RWPE2 (cell line): ENCODE results near the gene NOL4L.

Experiments used
- ATAC-seq: fragments of 200-7000 bp; cut with Tn5 transposase; 3 replicates; pipeline ENCODE4 v1.9.1; 2021; ENCODE audit warnings: low read depth
- DNase-seq: peaks from one replicate; pipeline ENCODE4 v3.0.0-alpha.2; 2020; ENCODE audit warnings: low spot score
- H3K27ac ChIP-seq: fragments of 450-650 bp; 2 replicates; pipeline ENCODE4 v1.5.1; 2017; ENCODE audit warnings: mild to moderate bottlenecking; ENCODE audit not compliant: poor library complexity, severe bottlenecking
- H3K27me3 ChIP-seq: fragments of 250-450 bp; sonication (Bioruptor Pico); 2 replicates; pipeline ENCODE4 v1.5.1; 2021; ENCODE audit warnings: mild to moderate bottlenecking, moderate library complexity; ENCODE audit not compliant: insufficient read depth, poor library complexity, severe bottlenecking
- H3K36me3 ChIP-seq: fragments of 250-450 bp; sonication (Bioruptor Pico); 2 replicates; pipeline ENCODE4 v1.5.1; 2020; ENCODE audit warnings: low read depth, mild to moderate bottlenecking, moderate library complexity
- H3K4me1 ChIP-seq: fragments of 250-450 bp; sonication (Bioruptor Pico); 2 replicates; pipeline ENCODE4 v1.5.1; 2021; ENCODE audit warnings: mild to moderate bottlenecking, moderate library complexity; ENCODE audit not compliant: insufficient read depth, poor library complexity, severe bottlenecking
- H3K4me3 ChIP-seq: fragments of 250-450 bp; sonication (Bioruptor Pico); 2 replicates; pipeline ENCODE4 v1.5.1; 2021; ENCODE audit warnings: mild to moderate bottlenecking, moderate library complexity; ENCODE audit not compliant: severe bottlenecking
- H3K9me3 ChIP-seq: fragments of 250-450 bp; sonication (Bioruptor Pico); 2 replicates; pipeline ENCODE4 v1.5.1; 2021; ENCODE audit warnings: mild to moderate bottlenecking, moderate library complexity; ENCODE audit not compliant: severe bottlenecking
- CTCF ChIP-seq: fragments of 450-650 bp; IDR thresholded peaks from one replicate; pipeline ENCODE4 v1.5.1; 2017; ENCODE audit warnings: mild to moderate bottlenecking, moderate library complexity; ENCODE audit not compliant: poor library complexity, severe bottlenecking

NOL4L gene

GRCh38 chr20:32448306-32449056, 136.7 kb downstream of the NOL4L start:
- no peak for TF ChIP-seq CTCF
- Histone ChIP-seq H3K27me3 (no peaks in the 10 kb centered on the region), H3K4me1 (no peaks in the 10 kb centered on the region), H3K27ac (no peak overlapping the region), H3K9me3 (no peaks in the 10 kb centered on the region), H3K4me3 (no peak overlapping the region), H3K36me3 (peaks cover 15% of the 10 kb centered on the region)
- ATAC-seq (no peak), DNase-seq (peak; percentile 78)

GRCh38 chr20:32447136-32448027, 137.8 kb downstream of the NOL4L start:
- Histone ChIP-seq H3K4me1 (no peaks in the 10 kb centered on the region), H3K27ac (no peak overlapping the region), H3K4me3 (no peak overlapping the region), H3K27me3 (no peaks in the 10 kb centered on the region), H3K9me3 (no peaks in the 10 kb centered on the region), H3K36me3 (peaks cover 26% of the 10 kb centered on the region)
- DNase-seq (peak; percentile 81), ATAC-seq (no peak)
- no peak for TF ChIP-seq CTCF

- TF ChIP-seq CTCF: no peak
- Histone ChIP-seq H3K27ac (no peak overlapping the region), H3K9me3 (no peaks in the 10 kb centered on the region), H3K36me3 (peaks cover 34% of the 10 kb centered on the region), H3K4me1 (no peaks in the 10 kb centered on the region), H3K27me3 (no peaks in the 10 kb centered on the region), H3K4me3 (no peak overlapping the region)
- peak; percentile 76 for DNase-seq
- peak; percentile 7; the same call in 1 of the 3 replicates for ATAC-seq
These were observed 138.6 kb downstream of the NOL4L start for GRCh38 chr20:32446301-32447100.

GRCh38 chr20:32445539-32446273, 139.4 kb downstream of the NOL4L start:
- Histone ChIP-seq H3K4me3 (no peak overlapping the region), H3K36me3 (peaks cover 35% of the 10 kb centered on the region), H3K27me3 (no peaks in the 10 kb centered on the region), H3K9me3 (no peaks in the 10 kb centered on the region), H3K4me1 (no peaks in the 10 kb centered on the region), H3K27ac (no peak overlapping the region)
- peak; percentile 11; the same call in 2 of the 3 replicates for ATAC-seq
- TF ChIP-seq CTCF: no peak
- DNase-seq: peak; percentile 78
